ENCODE measurements around the gene APRT. TPM values are rescaled to one million over a fixed set of nuclear protein-coding genes. Genes with fewer than 3 reads are reported as not detected.
A peak's percentile ranks its signal among the peaks of the same experiment; 100 is the strongest.

Gene APRT
- total and polyA plus RNA-seq, 10 of the 15 experiments (the other 5 are each of a cell fraction or from before 2014, with no cell fraction given), result 30.6 to 495 (median 166) TPM

DNA sequence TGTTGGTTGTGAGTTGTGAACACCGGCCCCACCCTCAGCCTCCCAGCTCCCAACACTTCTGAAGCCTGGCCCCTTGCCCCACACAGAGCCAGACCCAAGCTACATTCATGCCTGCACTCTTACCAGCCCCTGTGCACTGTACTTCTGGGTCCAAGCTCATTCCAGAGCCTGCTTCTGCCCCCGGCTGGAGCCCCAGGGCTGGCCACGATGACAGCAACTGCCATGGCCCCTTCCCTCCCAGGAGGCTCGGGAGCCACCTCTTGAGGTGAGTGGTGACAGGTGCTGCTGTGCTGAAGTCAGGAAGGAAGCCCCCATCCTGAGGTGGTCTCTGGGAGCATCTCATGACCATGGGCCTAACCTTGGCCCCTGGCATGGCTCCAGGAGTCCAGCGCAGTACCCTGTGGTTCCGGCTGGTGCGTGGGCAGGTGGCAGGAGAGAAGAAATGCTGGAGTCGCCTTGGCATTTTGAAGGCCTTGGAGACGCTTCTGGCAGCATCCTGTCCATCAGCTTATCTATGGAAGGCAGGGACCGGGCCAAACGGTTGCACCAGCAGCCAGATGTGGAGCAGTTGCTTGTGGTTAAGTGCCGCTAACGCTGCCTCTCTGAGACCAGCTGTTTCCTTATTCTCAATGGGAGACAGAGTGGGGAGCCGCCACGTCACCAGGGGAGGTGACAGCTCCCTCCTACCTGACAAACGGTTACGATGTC lies 12.0 kb downstream of the APRT start:
- peaks cover 11% of the 10 kb centered on the region for H3K79me2 ChIP-seq (ENCODE audit: control insufficient read depth, insufficient read depth, low read length)
- no peak for TF ChIP-seq TCF3 (IDR thresholded peaks at IDR 0.05; ENCODE audit: borderline replicate concordance, insufficient read depth, low read depth, low read length)
- TF ChIP-seq EED (IDR thresholded peaks at IDR 0.05; ENCODE audit: low read depth), result 0 out of 2 replicates have a peak, but pooled peaks have one; percentile 30
- no peak for TF ChIP-seq IRF4 (IDR thresholded peaks at IDR 0.05; ENCODE audit: low read depth, low read length)
- 0 out of 2 replicates have a peak, but pooled peaks have one; percentile 25 for TF ChIP-seq TCF12 (IDR thresholded peaks at IDR 0.05; ENCODE audit: low read depth, low read length)
- no peak for TF ChIP-seq KDM1A (IDR thresholded peaks at IDR 0.05; ENCODE audit: borderline replicate concordance)
- peak; percentile 72 for TF ChIP-seq RUNX3 (IDR thresholded peaks at IDR 0.05; ENCODE audit: low read length)
- TF ChIP-seq CREM (IDR thresholded peaks at IDR 0.05; ENCODE audit: low read depth), result peak; percentile 36; the same call in 1 of the 2 replicates
- TF ChIP-seq RAD51 (IDR thresholded peaks at IDR 0.05), result no peak
- TF ChIP-seq, protein P1, sequence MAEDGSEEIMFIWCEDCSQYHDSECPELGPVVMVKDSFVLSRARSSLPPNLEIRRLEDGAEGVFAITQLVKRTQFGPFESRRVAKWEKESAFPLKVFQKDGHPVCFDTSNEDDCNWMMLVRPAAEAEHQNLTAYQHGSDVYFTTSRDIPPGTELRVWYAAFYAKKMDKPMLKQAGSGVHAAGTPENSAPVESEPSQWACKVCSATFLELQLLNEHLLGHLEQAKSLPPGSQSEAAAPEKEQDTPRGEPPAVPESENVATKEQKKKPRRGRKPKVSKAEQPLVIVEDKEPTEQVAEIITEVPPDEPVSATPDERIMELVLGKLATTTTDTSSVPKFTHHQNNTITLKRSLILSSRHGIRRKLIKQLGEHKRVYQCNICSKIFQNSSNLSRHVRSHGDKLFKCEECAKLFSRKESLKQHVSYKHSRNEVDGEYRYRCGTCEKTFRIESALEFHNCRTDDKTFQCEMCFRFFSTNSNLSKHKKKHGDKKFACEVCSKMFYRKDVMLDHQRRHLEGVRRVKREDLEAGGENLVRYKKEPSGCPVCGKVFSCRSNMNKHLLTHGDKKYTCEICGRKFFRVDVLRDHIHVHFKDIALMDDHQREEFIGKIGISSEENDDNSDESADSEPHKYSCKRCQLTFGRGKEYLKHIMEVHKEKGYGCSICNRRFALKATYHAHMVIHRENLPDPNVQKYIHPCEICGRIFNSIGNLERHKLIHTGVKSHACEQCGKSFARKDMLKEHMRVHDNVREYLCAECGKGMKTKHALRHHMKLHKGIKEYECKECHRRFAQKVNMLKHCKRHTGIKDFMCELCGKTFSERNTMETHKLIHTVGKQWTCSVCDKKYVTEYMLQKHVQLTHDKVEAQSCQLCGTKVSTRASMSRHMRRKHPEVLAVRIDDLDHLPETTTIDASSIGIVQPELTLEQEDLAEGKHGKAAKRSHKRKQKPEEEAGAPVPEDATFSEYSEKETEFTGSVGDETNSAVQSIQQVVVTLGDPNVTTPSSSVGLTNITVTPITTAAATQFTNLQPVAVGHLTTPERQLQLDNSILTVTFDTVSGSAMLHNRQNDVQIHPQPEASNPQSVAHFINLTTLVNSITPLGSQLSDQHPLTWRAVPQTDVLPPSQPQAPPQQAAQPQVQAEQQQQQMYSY (CRISPR knock-in tag; IDR thresholded peaks at IDR 0.05), result no peak
- RAD21 ChIA-PET (ENCODE audit: unreplicated experiment), result interaction anchor here (0.5 to 2.6 kb wide), 6 partner anchors 11 to 158 kb away, joined by 3 to 10 read pairs (median 3); no protein-coding TSS in a partner anchor
- no peak overlapping the region for H3K27ac ChIP-seq (ENCODE audit: control insufficient read depth, insufficient read depth)
- 0 out of 2 replicates have a peak overlapping the region, but pooled peaks have one; percentile 45 for H2AFZ ChIP-seq (ENCODE audit: control insufficient read depth, low read depth, low read length)
- H3K9ac ChIP-seq (ENCODE audit: control insufficient read depth, insufficient read depth, low read length), result no peak overlapping the region
- H3K9me3 ChIP-seq (replicated peaks; ENCODE audit: control insufficient read depth, insufficient read depth, low read length), result no peaks in the 10 kb centered on the region
- no peaks in the 10 kb centered on the region for H3K36me3 ChIP-seq (ENCODE audit: control insufficient read depth in 2 of 2, insufficient read depth in 2 of 2, low read length in 1 of 2)
- H3K4me1 ChIP-seq (ENCODE audit: control insufficient read depth, insufficient read depth, low read length), result peaks cover 15% of the 10 kb centered on the region
- no peaks in the 10 kb centered on the region for H3K27me3 ChIP-seq (replicated peaks in 1 of 2; ENCODE audit: control insufficient read depth in 2 of 2, insufficient read depth in 2 of 2, low read length in 1 of 2)
- intact Hi-C loops (cut with micrococcal nuclease; ENCODE audit: unreplicated experiment), result no loop called here
- CTCF ChIA-PET, result interaction anchor here (1.3 to 3.2 kb wide), 4 partner anchors 13 to 62 kb away, joined by 3 to 15 read pairs (median 8); no protein-coding TSS in a partner anchor
- WGBS (ENCODE audit: insufficient coverage, insufficient replicate concordance, low lambda C conversion rate, missing lambda C conversion rate), result 78% methylated on average over 17 of the region's 17 CpGs
- ATAC-seq, result no peak
- H3K4me3 ChIP-seq, result no peak overlapping the region
- in situ Hi-C loops (cut with MboI), result no loop called here
- H4K20me1 ChIP-seq (ENCODE audit: control insufficient read depth, insufficient read depth), result no peaks in the 10 kb centered on the region
- no peak for DNase-seq (ENCODE audit: low read depth, low spot score)
- peak overlapping the region; percentile 30; the same call in 1 of the 2 replicates for H3K4me2 ChIP-seq (ENCODE audit: control insufficient read depth, insufficient read depth)
- BruUV-seq (replicated peaks), result no TSS peak
- no peak for FAIRE-seq
- POLR2A ChIA-PET, result interaction anchor here (0.6 to 1.8 kb wide), 4 partner anchors 10 to 18 kb away, joined by 3 to 6 read pairs (median 4); partner anchors contain the start of gene APRT
- SMC1A ChIA-PET (ENCODE audit: uncharacterized antibody, unreplicated experiment), result interaction anchor here (1.1 to 1.5 kb wide), 2 partner anchors 11 to 18 kb away, joined by 3 to 7 read pairs; no protein-coding TSS in a partner anchor

Measured in GM12878 (cell line).